Suprapubic skin (tissue), 4 donors: ENCODE results near the gene NDOR1. TPM values are rescaled to one million over a fixed set of nuclear protein-coding genes. Genes with fewer than 3 reads are reported as not detected.

Experiments
- DNase-seq, 2 donors: peaks; one replicate each; pipeline ENCODE4 v3.0.0-alpha.2; 2019; ENCODE audit warnings: low spot score in 2 of 2
- H3K27ac ChIP-seq: fragments of 200-600 bp; sonication (generic); one replicate; pipeline ENCODE4 v1.5.1; 2019
- H3K27me3 ChIP-seq: fragments of 200-600 bp; sonication (generic); one replicate; pipeline ENCODE4 v1.5.1; 2019
- H3K36me3 ChIP-seq: fragments of 200-600 bp; sonication (generic); one replicate; pipeline ENCODE4 v1.5.1; 2019
- H3K4me1 ChIP-seq: fragments of 200-600 bp; sonication (generic); one replicate; pipeline ENCODE4 v1.5.1; 2019
- H3K4me3 ChIP-seq: fragments of 200-600 bp; sonication (generic); one replicate; pipeline ENCODE4 v1.5.1; 2019; ENCODE audit warnings: mild to moderate bottlenecking
- H3K9me3 ChIP-seq: fragments of 200-600 bp; sonication (generic); one replicate; pipeline ENCODE4 v1.5.1; 2019
- CTCF ChIP-seq, 2 donors: fragments of 200-600 bp in 1 of 2; fragments of 450-650 bp in 1 of 2; sonication (generic) in 1 of 2; IDR thresholded peaks; one replicate each; pipeline ENCODE4 v1.5.1; 2016 to 2019; ENCODE audit warnings: antibody characterized with exemption in 2 of 2, mild to moderate bottlenecking in 1 of 2, moderate library complexity in 1 of 2
- EP300 ChIP-seq: sonication (generic); formaldehyde crosslinking; IDR thresholded peaks from one replicate; pipeline ENCODE4 v1.6.1; 2017; ENCODE audit warnings: antibody characterized with exemption
- POLR2A ChIP-seq, 2 donors: fragments of 450-650 bp; IDR thresholded peaks; one replicate each; pipeline ENCODE4 v1.6.1; 2017; ENCODE audit warnings: antibody characterized with exemption in 2 of 2, mild to moderate bottlenecking in 2 of 2, moderate library complexity in 2 of 2
- POLR2AphosphoS5 ChIP-seq, 3 donors: sonication (generic); formaldehyde crosslinking; IDR thresholded peaks; one replicate each; pipeline ENCODE4 v1.6.1; 2017; ENCODE audit warnings: antibody characterized with exemption in 3 of 3
- WGBS: methylation state at CpG from one replicate; pipeline ENCODE4 v1.1.5; 2018; 5-methylcytosine and 5-hydroxymethylcytosine counted together
- total RNA-seq, 4 donors: library from RNA; depleted of rRNA; stranded (reverse); fragments of >200 nt; gene quantifications; one replicate each; pipeline ENCODE4 v1.1.0, GENCODE V29; 2016

Gene NDOR1
- total RNA-seq, 4 donors from 2014 or later, result 13.4 to 21.0 (median 20.6) TPM

GRCh38 chr9:137165250-137165836, 40.2 kb upstream of the NDOR1 start:
- Histone ChIP-seq H3K4me3 (no peak overlapping the region), H3K9me3 (no peaks in the 10 kb centered on the region), H3K27me3 (peaks cover 100% of the 10 kb centered on the region), H3K36me3 (no peaks in the 10 kb centered on the region), H3K27ac (no peak overlapping the region), H3K4me1 (peaks cover 58% of the 10 kb centered on the region)
- TF ChIP-seq EP300, result no peak
- TF ChIP-seq CTCF (IDR thresholded peaks at IDR 0.05), result no peak
- TF ChIP-seq POLR2AphosphoS5 (IDR thresholded peaks at IDR 0.05), result no peak
- no peak for TF ChIP-seq POLR2A (IDR thresholded peaks at IDR 0.05)
- WGBS, result 78% methylated on average over 27 of the region's 32 CpGs
- DNase-seq, result no peak

- H3K27ac ChIP-seq, result no peak overlapping the region
- peaks cover 100% of the 10 kb centered on the region for H3K27me3 ChIP-seq
- 66% methylated on average over 22 of the region's 22 CpGs for WGBS
- H3K9me3 ChIP-seq, result no peaks in the 10 kb centered on the region
- no peaks in the 10 kb centered on the region for H3K36me3 ChIP-seq
- H3K4me3 ChIP-seq, result peak overlapping the region; percentile 50
- TF ChIP-seq EP300, result no peak
- no peak for TF ChIP-seq CTCF (IDR thresholded peaks at IDR 0.05)
- TF ChIP-seq POLR2AphosphoS5 (IDR thresholded peaks at IDR 0.05), result no peak
- TF ChIP-seq POLR2A (IDR thresholded peaks at IDR 0.05), result no peak
- peaks cover 52% of the 10 kb centered on the region for H3K4me1 ChIP-seq
- DNase-seq, result no peak
Measured at GRCh38 chr9:137166380-137167229, 38.9 kb upstream of the NDOR1 start.

GRCh38 chr9:137167277-137167746, 38.2 kb upstream of the NDOR1 start:
- H3K36me3 ChIP-seq, result no peaks in the 10 kb centered on the region

GRCh38 chr9:137167747-137168572, 37.5 kb upstream of the NDOR1 start:
- peaks cover 100% of the 10 kb centered on the region for H3K27me3 ChIP-seq
- no peak for TF ChIP-seq CTCF (IDR thresholded peaks at IDR 0.05)
- no peak for TF ChIP-seq POLR2A (IDR thresholded peaks at IDR 0.05)
- TF ChIP-seq EP300, result no peak
- no peak for TF ChIP-seq POLR2AphosphoS5 (IDR thresholded peaks at IDR 0.05)
- no peaks in the 10 kb centered on the region for H3K9me3 ChIP-seq
- 16% methylated on average over 10 of the region's 57 CpGs for WGBS
- H3K27ac ChIP-seq, result peak overlapping the region; percentile 79
- no peak for DNase-seq
- H3K4me1 ChIP-seq, result peaks cover 43% of the 10 kb centered on the region
- H3K36me3 ChIP-seq, result no peaks in the 10 kb centered on the region
- peak overlapping the region; percentile 50 for H3K4me3 ChIP-seq

More at GRCh38 chr9:137167277-137167746, 38.2 kb upstream of the NDOR1 start:
- H3K4me1 ChIP-seq, result peaks cover 45% of the 10 kb centered on the region
- H3K27me3 ChIP-seq, result peaks cover 100% of the 10 kb centered on the region
- TF ChIP-seq CTCF (IDR thresholded peaks at IDR 0.05), result no peak
- no peak for TF ChIP-seq POLR2A (IDR thresholded peaks at IDR 0.05)
- no peak for TF ChIP-seq EP300
- no peak for TF ChIP-seq POLR2AphosphoS5 (IDR thresholded peaks at IDR 0.05)
- H3K9me3 ChIP-seq, result no peaks in the 10 kb centered on the region
- DNase-seq, result no peak
- H3K4me3 ChIP-seq, result peak overlapping the region; percentile 50
- 29% methylated on average over 18 of the region's 44 CpGs for WGBS
- H3K27ac ChIP-seq, result peak overlapping the region; percentile 79
